Panc1 (cell line): ENCODE results near the gene NUP210. TPM values are rescaled to one million over a fixed set of nuclear protein-coding genes. Genes with fewer than 3 reads are reported as not detected.

Experiments used
- ATAC-seq: fragments of 200-7000 bp; cut with Tn5 transposase; 2 replicates; pipeline ENCODE4 v1.9.1; 2020; ENCODE audit warnings: mild to moderate bottlenecking, moderate library complexity
- BruUV-seq: library from RNA; stranded (reverse); fragments of 400-500 nt; replicated peaks from 2 replicates; lab custom pipeline; 2021; lab: Mats Ljungman, UMichigan
- CTCF ChIA-PET: fragments of 300-600 bp; sonication (Branson Sonifier 250); formaldehyde crosslinking; loops from one replicate; lab custom pipeline; 2022; ENCODE audit warnings: antibody characterized with exemption; lab: Charles Lee
- POLR2A ChIA-PET: fragments of 300-600 bp; sonication (Branson Sonifier 250); formaldehyde crosslinking; loops from one replicate; lab custom pipeline; 2022; ENCODE audit warnings: antibody characterized with exemption; lab: Charles Lee
- DNase-seq: peaks from one replicate; pipeline ENCODE4 v3.0.0-alpha.2; 2010; ENCODE audit warnings: low read depth, low spot score
- H3K27ac ChIP-seq: 2 replicates; pipeline ENCODE4 v1.5.1; 2011; ENCODE audit warnings: mild to moderate bottlenecking, low read length, inconsistent platforms
- H3K27me3 ChIP-seq: fragments of 200-500 bp; sonication (Bioruptor generic); 2 replicates; pipeline ENCODE4 v1.6.0; 2014; ENCODE audit warnings: low read length, inconsistent platforms; ENCODE audit not compliant: control insufficient read depth, insufficient read depth
- H3K36me3 ChIP-seq: fragments of 200-500 bp; sonication (Bioruptor generic); 2 replicates; pipeline ENCODE4 v1.5.1; 2014; ENCODE audit warnings: inconsistent platforms, mild to moderate bottlenecking, low read length, moderate library complexity; ENCODE audit not compliant: control insufficient read depth, insufficient read depth
- H3K4me1 ChIP-seq: 2 replicates; pipeline ENCODE4 v1.5.1; 2011; ENCODE audit warnings: inconsistent platforms, mild to moderate bottlenecking, low read length, moderate library complexity; ENCODE audit not compliant: control insufficient read depth, insufficient read depth
- H3K4me3 ChIP-seq, 2 experiments: 2 replicates each; pipeline ENCODE4 v1.5.1; 2011 to 2012; ENCODE audit warnings: low read depth in 2 of 2, low read length in 2 of 2, mild to moderate bottlenecking in 2 of 2, inconsistent platforms in 1 of 2, moderate library complexity in 1 of 2
- H3K9me3 ChIP-seq: fragments of 200-500 bp; sonication (Bioruptor generic); 2 replicates; pipeline ENCODE4 v1.5.1; 2014; ENCODE audit warnings: low read depth, mild to moderate bottlenecking, inconsistent platforms, low read length, moderate library complexity; ENCODE audit not compliant: control insufficient read depth, insufficient read depth
- CTCF ChIP-seq: fragments of 450-650 bp; IDR thresholded peaks from 2 replicates; pipeline ENCODE4 v1.5.1; 2017; ENCODE audit warnings: mild to moderate bottlenecking
- POLR2AphosphoS5 ChIP-seq: IDR thresholded peaks from 2 replicates; pipeline ENCODE4 v1.6.1; 2012; ENCODE audit warnings: mild to moderate bottlenecking, low read depth, low read length, moderate library complexity
- SIN3A ChIP-seq: IDR thresholded peaks from 2 replicates; pipeline ENCODE4 v1.6.1; 2012; ENCODE audit warnings: low read depth, mild to moderate bottlenecking, low read length, moderate library complexity, borderline replicate concordance; ENCODE audit not compliant: insufficient read depth
- TCF7L2 ChIP-seq: IDR thresholded peaks from 2 replicates; pipeline ENCODE4 v1.6.1; 2011; ENCODE audit warnings: mild to moderate bottlenecking, low read depth, low read length, inconsistent platforms
- in situ Hi-C: cut with HindIII; loops from 2 replicates; pipeline ENCODE4 v1.10.0; 2016; ENCODE audit warnings: low sequenced_read_pairs, low pct_unique_long_range_greater_than_20kb
- intact Hi-C: fragments of 100-400 bp; cut with micrococcal nuclease; formaldehyde crosslinking; loops from one replicate; pipeline ENCODE4 v1.10.0; 2022; ENCODE audit not compliant: unreplicated experiment
- total RNA-seq: library from RNA; stranded (reverse); gene quantifications from one replicate; pipeline ENCODE4 v1.2.1, GENCODE V29; 2021; ENCODE audit not compliant: unreplicated experiment
- TF ChIP-seq, protein P1 (sequence below), 2 experiments: IDR thresholded peaks; 2 replicates each; pipeline ENCODE4 v1.6.1; 2011 to 2012; ENCODE audit warnings: low read depth in 2 of 2, control low read depth in 1 of 2, low read length in 1 of 2, mild to moderate bottlenecking in 1 of 2, moderate library complexity in 1 of 2; ENCODE audit not compliant: insufficient read depth in 1 of 2

NUP210 gene
- total RNA-seq, 1 experiment from 2014 or later: 36.8 TPM

DNA sequence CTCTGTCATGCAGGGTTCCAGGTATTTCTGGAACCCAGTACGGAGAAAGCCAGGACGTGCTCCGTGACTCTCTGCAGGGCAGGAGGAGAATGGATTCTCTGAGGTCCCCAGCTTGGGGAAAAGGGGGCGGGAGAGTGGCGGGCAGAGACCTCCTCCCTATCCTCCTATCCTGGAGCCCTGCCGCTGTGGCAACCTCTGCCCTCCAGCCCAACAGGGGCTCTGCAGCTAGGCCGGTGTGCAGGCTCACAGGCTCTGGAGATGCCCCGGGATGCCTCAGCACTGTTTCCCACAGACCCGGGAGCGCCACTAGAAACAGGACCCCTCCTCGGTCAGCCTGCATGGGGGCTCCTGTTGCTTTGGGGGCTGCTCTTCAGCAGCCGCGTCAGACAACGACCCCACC is 43.1 kb downstream of the NUP210 start:
- CTCF ChIA-PET: no interaction called here
- Histone ChIP-seq H3K27me3 (no peaks in the 10 kb centered on the region), H3K4me1 (no peaks in the 10 kb centered on the region), H3K36me3 (no peaks in the 10 kb centered on the region), H3K27ac (no peak overlapping the region), H3K9me3 (no peaks in the 10 kb centered on the region), H3K4me3 (no peak overlapping the region)
- TF ChIP-seq TCF7L2: no peak
- no peak for TF ChIP-seq CTCF
- TF ChIP-seq, protein P1, sequence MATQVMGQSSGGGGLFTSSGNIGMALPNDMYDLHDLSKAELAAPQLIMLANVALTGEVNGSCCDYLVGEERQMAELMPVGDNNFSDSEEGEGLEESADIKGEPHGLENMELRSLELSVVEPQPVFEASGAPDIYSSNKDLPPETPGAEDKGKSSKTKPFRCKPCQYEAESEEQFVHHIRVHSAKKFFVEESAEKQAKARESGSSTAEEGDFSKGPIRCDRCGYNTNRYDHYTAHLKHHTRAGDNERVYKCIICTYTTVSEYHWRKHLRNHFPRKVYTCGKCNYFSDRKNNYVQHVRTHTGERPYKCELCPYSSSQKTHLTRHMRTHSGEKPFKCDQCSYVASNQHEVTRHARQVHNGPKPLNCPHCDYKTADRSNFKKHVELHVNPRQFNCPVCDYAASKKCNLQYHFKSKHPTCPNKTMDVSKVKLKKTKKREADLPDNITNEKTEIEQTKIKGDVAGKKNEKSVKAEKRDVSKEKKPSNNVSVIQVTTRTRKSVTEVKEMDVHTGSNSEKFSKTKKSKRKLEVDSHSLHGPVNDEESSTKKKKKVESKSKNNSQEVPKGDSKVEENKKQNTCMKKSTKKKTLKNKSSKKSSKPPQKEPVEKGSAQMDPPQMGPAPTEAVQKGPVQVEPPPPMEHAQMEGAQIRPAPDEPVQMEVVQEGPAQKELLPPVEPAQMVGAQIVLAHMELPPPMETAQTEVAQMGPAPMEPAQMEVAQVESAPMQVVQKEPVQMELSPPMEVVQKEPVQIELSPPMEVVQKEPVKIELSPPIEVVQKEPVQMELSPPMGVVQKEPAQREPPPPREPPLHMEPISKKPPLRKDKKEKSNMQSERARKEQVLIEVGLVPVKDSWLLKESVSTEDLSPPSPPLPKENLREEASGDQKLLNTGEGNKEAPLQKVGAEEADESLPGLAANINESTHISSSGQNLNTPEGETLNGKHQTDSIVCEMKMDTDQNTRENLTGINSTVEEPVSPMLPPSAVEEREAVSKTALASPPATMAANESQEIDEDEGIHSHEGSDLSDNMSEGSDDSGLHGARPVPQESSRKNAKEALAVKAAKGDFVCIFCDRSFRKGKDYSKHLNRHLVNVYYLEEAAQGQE (IDR thresholded peaks at IDR 0.05; ENCODE audit: insufficient read depth in 1 of 2, low read depth in 2 of 2, low read length in 1 of 2): no peak
- TF ChIP-seq POLR2AphosphoS5: no peak
- TF ChIP-seq SIN3A: no peak
- no peak for DNase-seq
- BruUV-seq: no TSS peak
- no peak for ATAC-seq
- POLR2A ChIA-PET: no interaction called here
- intact Hi-C loops (no loop called here), in situ Hi-C loops (no loop called here)

DNA sequence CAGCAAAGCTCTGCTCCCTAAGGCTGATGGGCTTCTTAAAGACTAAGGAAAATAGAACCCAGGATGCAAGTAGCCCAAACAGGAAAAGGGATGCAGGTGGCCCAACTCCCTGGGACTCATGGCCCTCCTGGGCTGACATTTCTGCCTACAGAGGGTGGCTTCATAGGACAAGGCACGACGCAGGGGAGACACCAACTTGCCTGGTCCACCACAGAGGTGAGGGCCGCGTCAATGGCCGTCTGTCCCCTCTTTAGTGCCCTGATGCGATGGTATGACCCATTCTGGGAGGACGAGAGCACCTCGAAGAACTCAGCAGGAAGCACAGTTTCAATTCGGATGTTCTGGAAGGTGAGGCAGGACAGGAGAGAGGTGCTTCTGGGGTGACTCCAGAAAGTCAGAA is 44.0 kb downstream of the NUP210 start:
- Histone ChIP-seq H3K36me3 (no peaks in the 10 kb centered on the region), H3K27me3 (no peaks in the 10 kb centered on the region), H3K9me3 (no peaks in the 10 kb centered on the region), H3K4me1 (no peaks in the 10 kb centered on the region), H3K4me3 (no peak overlapping the region), H3K27ac (no peak overlapping the region)
- DNase-seq (no peak), ATAC-seq (no peak)
- ChIA-PET POLR2A (no interaction called here), CTCF (no interaction called here)
- TF ChIP-seq, protein P1 (IDR thresholded peaks at IDR 0.05; ENCODE audit: insufficient read depth in 1 of 2, low read depth in 2 of 2, low read length in 1 of 2): no peak
- TF ChIP-seq CTCF: no peak
- TF ChIP-seq POLR2AphosphoS5: no peak
- TF ChIP-seq SIN3A: no peak
- TF ChIP-seq TCF7L2: no peak
- no TSS peak for BruUV-seq
- in situ Hi-C loops: no loop called here
- intact Hi-C loops: no loop called here
